HTR-8/SVneo (cell line): ENCODE results near the gene POGZ.
"Not testable (repeated sequence)": the region's sequence is repeated elsewhere in the genome, so short reads cannot be mapped to it uniquely, and the experiment has no call there.

Source experiments
- DNase-seq: peaks from one replicate; pipeline ENCODE4 v3.0.0; 2011; ENCODE audit warnings: low spot score, mixed read lengths; ENCODE audit not compliant: insufficient read length
- FAIRE-seq: peaks from 2 replicates; lab custom pipeline; 2011; peaks lifted over from hg19 to GRCh38; lab: Jason Lieb, UNC

POGZ gene

GRCh38 chr1:151478140-151478812 is 19.0 kb upstream of the POGZ start:
- FAIRE-seq (no peak), DNase-seq (no peak)

GRCh38 chr1:151477066-151477465 is 17.8 kb upstream of the POGZ start:
- no peak for DNase-seq
- no peak for FAIRE-seq

DNA sequence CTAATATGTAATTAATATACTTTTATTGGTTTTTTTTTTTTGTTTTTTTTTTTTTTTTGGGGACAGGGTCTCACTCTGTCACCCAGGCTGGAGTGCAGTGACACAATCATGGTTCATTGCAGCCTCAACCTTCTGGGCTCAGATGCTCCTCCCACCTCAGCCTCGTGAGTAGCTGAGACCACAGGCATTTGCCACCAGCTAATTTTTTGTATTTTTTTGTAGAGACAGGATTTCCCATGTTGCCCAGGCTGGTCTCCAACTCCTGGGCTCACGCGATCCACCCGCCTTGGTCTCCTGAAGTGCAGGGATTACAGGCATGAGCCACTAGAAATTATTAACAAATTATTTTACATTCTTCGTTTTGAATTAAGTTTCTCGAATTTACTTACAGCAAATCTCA is 16.8 kb upstream of the POGZ start:
- DNase-seq: no peak
- no peak for FAIRE-seq

GRCh38 chr1:151475175-151475574 is 15.9 kb upstream of the POGZ start:
- no peak for DNase-seq
- no peak for FAIRE-seq

DNA sequence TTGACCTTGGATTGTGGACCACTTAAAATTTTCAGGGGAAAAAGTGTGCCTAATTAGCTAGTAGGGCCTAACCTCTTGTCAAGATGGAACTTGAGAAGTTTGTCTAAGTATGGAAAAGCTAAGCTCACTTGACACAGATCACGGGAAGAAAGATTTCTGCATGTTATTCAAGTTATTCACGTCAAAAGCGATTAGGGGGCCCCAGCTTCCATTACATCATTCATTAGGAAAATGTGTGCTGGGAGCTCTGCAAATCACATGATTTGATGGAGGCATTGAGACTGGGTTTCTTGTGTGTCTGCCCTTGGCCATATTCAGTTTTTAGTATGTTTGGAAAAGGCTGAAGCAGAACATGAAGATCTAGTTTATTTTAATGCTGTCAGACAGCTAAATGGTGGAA is 15.5 kb upstream of the POGZ start:
- FAIRE-seq (no peak), DNase-seq (no peak)

- DNase-seq (no peak), FAIRE-seq (no peak)
Measured at GRCh38 chr1:151472856-151473731, 13.8 kb upstream of the POGZ start.

GRCh38 chr1:151465026-151465425 is 5.7 kb upstream of the POGZ start:
- FAIRE-seq (no peak), DNase-seq (no peak)

GRCh38 chr1:151461694-151462093 is 2.4 kb upstream of the POGZ start:
- no peak for FAIRE-seq
- no peak for DNase-seq

DNA sequence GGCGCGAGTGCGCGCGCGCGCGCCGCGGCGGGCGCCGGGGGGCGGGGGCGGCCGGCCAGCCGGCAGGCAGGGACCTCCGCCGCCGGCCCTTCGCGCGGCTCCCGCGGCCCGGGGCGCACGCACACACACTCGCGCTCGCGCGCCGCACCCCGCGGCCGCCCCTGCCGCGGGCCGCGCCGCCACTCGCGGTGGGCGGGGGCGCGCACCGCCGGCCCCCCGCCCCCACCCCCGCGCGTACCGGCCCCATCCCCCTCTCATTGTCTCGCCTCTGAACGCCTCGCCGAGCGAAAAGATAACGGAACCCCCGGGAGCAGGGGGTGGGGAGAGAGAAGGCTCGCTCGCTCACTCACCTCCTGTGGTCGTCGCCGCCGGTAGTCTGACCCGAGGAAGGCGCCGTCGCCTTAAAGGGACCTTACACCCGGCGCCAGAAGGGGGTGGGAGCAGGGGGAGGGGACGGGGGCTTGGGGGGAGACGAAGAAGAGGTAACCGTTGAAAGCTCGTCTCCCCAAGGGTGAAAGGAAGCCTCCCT is 428 bp downstream of the POGZ start:
- no peak for FAIRE-seq
- peak; percentile 46 for DNase-seq

- FAIRE-seq: no peak
- DNase-seq: peak; percentile 52
Measured at GRCh38 chr1:151457911-151458801, 1.1 kb downstream of the POGZ start.

- no peak for FAIRE-seq
- no peak for DNase-seq
Measured at GRCh38 chr1:151455966-151456365, 3.3 kb downstream of the POGZ start.

- DNase-seq (no peak), FAIRE-seq (no peak)
Measured at GRCh38 chr1:151455231-151455630, 4.1 kb downstream of the POGZ start.

GRCh38 chr1:151447696-151448095 is 11.6 kb downstream of the POGZ start:
- DNase-seq (no peak), FAIRE-seq (no peak)

DNA sequence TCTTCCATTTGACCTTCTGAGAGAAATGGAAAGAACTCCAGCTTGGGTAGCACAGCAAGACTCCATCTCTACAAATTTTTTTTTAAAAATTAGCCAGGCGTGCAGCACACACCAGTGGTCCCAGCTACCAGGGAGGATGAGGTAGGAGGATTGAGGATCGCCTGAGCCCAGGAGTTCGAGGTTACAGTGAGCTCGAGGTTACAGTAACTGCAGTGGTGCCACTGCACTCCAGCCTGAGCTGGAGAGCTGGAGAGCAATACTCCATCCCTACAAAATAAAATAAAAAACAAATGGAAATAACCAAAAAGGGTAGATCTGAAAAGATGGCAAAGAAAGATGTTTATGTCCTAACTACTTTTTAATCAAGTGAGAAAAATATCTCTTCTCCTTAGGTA is 14.5 kb downstream of the POGZ start:
- DNase-seq (no peak), FAIRE-seq (no peak)

- no peak for FAIRE-seq
Measured at GRCh38 chr1:151443846-151444782, 15.2 kb downstream of the POGZ start.

DNA sequence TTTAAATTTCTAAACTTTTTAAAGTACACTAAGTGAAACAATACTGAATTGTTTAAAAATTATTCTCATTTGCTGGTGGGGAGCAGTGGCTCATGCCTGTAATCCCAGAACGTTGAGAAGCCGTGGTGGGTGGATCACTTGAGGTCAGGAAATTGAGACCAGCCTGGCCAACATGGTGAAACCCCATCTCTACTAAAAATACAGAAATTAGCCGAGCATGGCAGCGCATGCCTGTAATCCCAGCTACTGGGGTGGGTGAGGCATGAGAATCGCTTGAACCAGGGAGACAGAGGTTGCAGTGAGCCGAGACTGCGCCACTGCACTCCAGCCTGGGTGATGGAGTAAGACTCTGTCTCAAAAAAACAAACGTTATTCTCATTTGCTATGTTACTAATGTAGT is 21.9 kb downstream of the POGZ start:
- not testable (repeated sequence) for DNase-seq, FAIRE-seq

More at GRCh38 chr1:151443846-151444782, 15.2 kb downstream of the POGZ start:
- DNase-seq: peak; percentile 75

GRCh38 chr1:151436985-151437384 is 22.3 kb downstream of the POGZ start:
- no peak for FAIRE-seq
- DNase-seq: no peak

DNA sequence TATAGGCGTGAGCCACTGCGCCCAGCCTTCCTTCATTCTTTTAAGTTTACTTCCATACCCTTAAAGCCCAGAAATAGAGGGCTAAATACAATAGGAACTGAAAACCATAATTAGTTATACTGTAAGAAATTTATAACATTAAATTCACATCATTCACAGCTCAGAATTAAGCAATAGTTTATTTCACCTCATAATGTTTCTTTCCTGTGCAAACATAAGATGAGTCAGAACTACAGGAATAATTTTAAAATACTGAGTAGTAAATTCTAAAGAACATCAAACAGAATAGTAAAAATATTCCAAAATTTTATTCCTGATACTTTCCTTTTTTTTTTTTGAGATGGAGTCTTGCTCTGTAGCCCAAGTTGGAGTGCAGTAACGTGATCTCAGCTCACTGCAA is 24.1 kb downstream of the POGZ start:
- DNase-seq (no peak), FAIRE-seq (no peak)

GRCh38 chr1:151433827-151434226 is 25.5 kb downstream of the POGZ start:
- FAIRE-seq, DNase-seq: not testable (repeated sequence)
